Motor neuron (in vitro differentiated cells): ENCODE measurements around the gene ENO3. TPM values are rescaled to one million over a fixed set of nuclear protein-coding genes. Genes with fewer than 3 reads are reported as not detected.
A peak's percentile ranks its signal among the peaks of the same experiment; 100 is the strongest.
"Not testable (repeated sequence)": the region's sequence is repeated elsewhere in the genome, so short reads cannot be mapped to it uniquely, and the experiment has no call there.

ENCODE experiments used
- ATAC-seq, 8 experiments: fragments of 200-7000 bp; cut with Tn5 transposase; replicated peaks in 6 of 8; 2 replicates each; pipeline ENCODE4 v1.8.0; 2021; ENCODE audit warnings: mild to moderate bottlenecking in 8 of 8, moderate library complexity in 8 of 8
- H3K27ac ChIP-seq, 2 donors: fragments of 250-450 bp; sonication (Bioruptor Pico); 2 replicates each; pipeline ENCODE4 v1.9.0; 2021; ENCODE audit warnings: antibody characterized with exemption in 2 of 2, mild to moderate bottlenecking in 2 of 2, moderate library complexity in 1 of 2
- H3K4me1 ChIP-seq, 2 donors: fragments of 250-450 bp; sonication (Bioruptor Pico); replicated peaks in 1 of 2; 2 replicates each; pipeline ENCODE4 v1.6.1; 2021; ENCODE audit warnings: antibody characterized with exemption in 2 of 2, mild to moderate bottlenecking in 2 of 2, moderate library complexity in 1 of 2
- H3K4me3 ChIP-seq, 5 donors: fragments of 250-450 bp; sonication (Bioruptor Pico); 2 replicates each; pipeline ENCODE4 v1.9.0; 2021; ENCODE audit warnings: antibody characterized with exemption in 5 of 5, mild to moderate bottlenecking in 5 of 5, moderate library complexity in 4 of 5
- WGBS, 10 experiments: fragments of 450-650 bp; shearing (Covaris generic); methylation state at CpG; one replicate each; pipeline ENCODE4 v1.0.0; 2022; 5-methylcytosine and 5-hydroxymethylcytosine counted together
- in situ Hi-C, 9 experiments: fragments of 400-800 bp; cut with MboI; loops; one replicate each; pipeline ENCODE4 v1.15.0; 2021; ENCODE audit warnings: low sequenced_read_pairs in 9 of 9, low pct_unique_long_range_greater_than_20kb in 2 of 9; ENCODE audit not compliant: unreplicated experiment in 9 of 9
- total RNA-seq, 8 experiments: library from RNA; unstranded; fragments of 300-600 nt; gene quantifications; 2 replicates each; pipeline versions ENCODE4 v1.2.3 to v1.2.4, GENCODE V29; 2022

ENO3 gene
- total RNA-seq, 8 experiments from 2014 or later = 5.4 to 36.5 (median 14.9) TPM

DNA sequence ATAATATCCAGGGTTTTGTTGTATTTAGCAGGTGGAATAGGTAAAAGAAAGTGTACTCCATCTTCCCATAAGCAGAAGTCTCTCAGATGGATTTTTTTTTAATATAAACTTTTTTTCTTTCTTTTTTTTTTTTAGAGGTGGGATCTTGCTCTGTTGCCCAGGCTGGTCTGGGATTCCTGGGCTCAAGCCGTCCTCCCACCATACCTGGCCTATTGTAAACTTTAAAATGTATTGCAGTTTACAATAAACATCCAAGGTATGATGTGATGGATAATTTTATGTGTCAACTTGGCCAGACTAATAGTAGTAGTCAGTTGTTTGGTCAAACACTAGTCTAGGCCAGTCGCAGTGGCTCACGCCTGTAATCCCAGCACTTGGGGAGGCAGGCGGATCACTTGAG is 29.6 kb upstream of the ENO3 start:
- in situ Hi-C loops = loop anchor here in 2 of 9 experiments (25.0 kb wide), 1 partner anchor 141 kb away; no protein-coding TSS in a partner anchor
- Histone ChIP-seq H3K4me1 (no peaks in the 10 kb centered on the region), H3K27ac (no peak overlapping the region), H3K4me3 (no peak overlapping the region)
- ATAC-seq = no peak
- WGBS, 10 experiments = 77 to 100% (median 85%) methylated on average over 1 to 4 of the region's 4 CpGs; no CpG with 5 or more reads in 3 of the 10 experiments

- in situ Hi-C loops, H3K4me3 ChIP-seq, H3K27ac ChIP-seq, H3K4me1 ChIP-seq: not testable (repeated sequence)
- ATAC-seq = peak in 3 of 8 experiments; percentile 41 to 60 (median 47)
- WGBS, 10 experiments = 54 to 94% (median 78%) methylated on average over 5 to 15 of the region's 24 CpGs; no CpG with 5 or more reads in 3 of the 10 experiments
Measured at GRCh38 chr17:4926577-4927335, 24.2 kb upstream of the ENO3 start.

DNA sequence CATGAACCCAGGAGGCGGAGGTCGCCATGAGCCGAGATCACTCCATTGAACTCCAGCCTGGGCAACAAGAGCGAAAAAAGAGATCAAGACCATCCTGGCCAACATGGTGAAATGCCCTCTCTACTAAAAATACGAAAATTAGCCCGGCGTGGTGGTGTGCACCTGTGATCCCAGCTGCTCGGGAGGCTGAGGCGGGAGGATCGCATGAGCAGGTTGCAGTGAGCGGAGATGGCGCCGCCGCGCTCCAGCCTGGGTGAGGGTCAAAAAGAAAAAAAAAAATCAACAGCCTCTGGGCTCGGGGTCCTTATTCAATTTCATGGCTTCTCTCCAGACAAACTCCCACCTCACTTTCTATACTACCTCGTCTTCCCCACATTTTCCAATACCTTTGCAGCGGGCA is 22.0 kb upstream of the ENO3 start:
- WGBS, 10 experiments = 79 to 100% (median 96%) methylated on average over 2 to 10 of the region's 18 CpGs; no CpG with 5 or more reads in 2 of the 10 experiments
- no peak for ATAC-seq
- Histone ChIP-seq H3K27ac (no peak overlapping the region), H3K4me1 (peaks cover 0 to 3% of the 10 kb centered on the region in 2 donors), H3K4me3 (no peak overlapping the region)
- in situ Hi-C loops = no loop called here

GRCh38 chr17:4931963-4932362 is 19.0 kb upstream of the ENO3 start, which contains the start of gene GP1BA:
GP1BA (plus strand) TSS chr17:4932277; CDS start chr17:4932605, 328 bp downstream.
- Histone ChIP-seq H3K4me1 (peaks cover 0 to 2% of the 10 kb centered on the region in 2 donors), H3K4me3 (no peak within 1 kb of the TSS), H3K27ac (no peak within 1 kb of the TSS)
- no peak for ATAC-seq
- in situ Hi-C loops = no loop called here
- WGBS, 10 experiments = 88 to 100% (median 93%) methylated on average over 1 to 6 of the region's 14 CpGs; no CpG with 5 or more reads in 5 of the 10 experiments

- 80 to 90% (median 83%) methylated on average over 1 to 8 of the region's 12 CpGs; no CpG with 5 or more reads in 5 of the 10 experiments for WGBS, 10 experiments
- in situ Hi-C loops = no loop called here
- Histone ChIP-seq H3K27ac (no peak overlapping the region), H3K4me1 (no peaks in the 10 kb centered on the region), H3K4me3 (no peak overlapping the region)
- ATAC-seq = no peak
Measured at GRCh38 chr17:4932756-4933155, 18.2 kb upstream of the ENO3 start.

DNA sequence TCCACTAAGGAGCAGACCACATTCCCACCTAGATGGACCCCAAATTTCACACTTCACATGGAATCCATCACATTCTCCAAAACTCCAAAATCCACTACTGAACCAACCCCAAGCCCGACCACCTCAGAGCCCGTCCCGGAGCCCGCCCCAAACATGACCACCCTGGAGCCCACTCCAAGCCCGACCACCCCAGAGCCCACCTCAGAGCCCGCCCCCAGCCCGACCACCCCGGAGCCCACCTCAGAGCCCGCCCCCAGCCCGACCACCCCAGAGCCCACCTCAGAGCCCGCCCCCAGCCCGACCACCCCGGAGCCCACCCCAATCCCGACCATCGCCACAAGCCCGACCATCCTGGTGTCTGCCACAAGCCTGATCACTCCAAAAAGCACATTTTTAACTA is 17.3 kb upstream of the ENO3 start:
- H3K4me1 ChIP-seq = peaks cover 3 to 4% of the 10 kb centered on the region in 2 donors
- no peak overlapping the region for H3K4me3 ChIP-seq
- no CpG with 5 or more reads among the region's 16 CpGs for WGBS, 10 experiments
- in situ Hi-C loops = no loop called here
- H3K27ac ChIP-seq = no peak overlapping the region
- ATAC-seq = no peak

DNA sequence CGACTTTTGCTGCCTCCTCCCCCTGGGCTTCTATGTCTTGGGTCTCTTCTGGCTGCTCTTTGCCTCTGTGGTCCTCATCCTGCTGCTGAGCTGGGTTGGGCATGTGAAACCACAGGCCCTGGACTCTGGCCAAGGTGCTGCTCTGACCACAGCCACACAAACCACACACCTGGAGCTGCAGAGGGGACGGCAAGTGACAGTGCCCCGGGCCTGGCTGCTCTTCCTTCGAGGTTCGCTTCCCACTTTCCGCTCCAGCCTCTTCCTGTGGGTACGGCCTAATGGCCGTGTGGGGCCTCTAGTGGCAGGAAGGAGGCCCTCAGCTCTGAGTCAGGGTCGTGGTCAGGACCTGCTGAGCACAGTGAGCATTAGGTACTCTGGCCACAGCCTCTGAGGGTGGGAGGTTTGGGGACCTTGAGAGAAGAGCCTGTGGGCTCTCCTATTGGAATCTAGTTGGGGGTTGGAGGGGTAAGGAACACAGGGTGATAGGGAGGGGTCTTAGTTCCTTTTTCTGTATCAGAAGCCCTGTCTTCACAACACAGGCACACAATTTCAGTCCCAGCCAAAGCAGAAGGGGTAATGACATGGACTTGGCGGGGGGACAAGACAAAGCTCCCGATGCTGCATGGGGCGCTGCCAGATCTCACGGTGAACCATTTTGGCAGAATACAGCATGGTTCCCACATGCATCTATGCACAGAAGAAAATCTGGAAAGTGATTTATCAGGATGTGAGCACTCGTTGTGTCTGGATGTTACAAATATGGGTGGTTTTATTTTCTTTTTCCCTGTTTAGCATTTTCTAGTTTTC is 16.5 kb upstream of the ENO3 start:
- in situ Hi-C loops = no loop called here
- ATAC-seq = peak in 3 of 8 experiments; percentile 48 to 76 (median 52)
- WGBS, 10 experiments = 8 to 100% (median 56%) methylated on average over 1 to 4 of the region's 14 CpGs; no CpG with 5 or more reads in 2 of the 10 experiments
- H3K27ac ChIP-seq = no peak overlapping the region
- H3K4me3 ChIP-seq = no peak overlapping the region
- peaks cover 6 to 8% of the 10 kb centered on the region in 2 donors for H3K4me1 ChIP-seq

- in situ Hi-C loops = no loop called here
- ATAC-seq = no peak
- Histone ChIP-seq H3K4me3 (no peak overlapping the region), H3K4me1 (peaks cover 6 to 8% of the 10 kb centered on the region in 2 donors), H3K27ac (no peak overlapping the region)
Measured at GRCh38 chr17:4935650-4936049, 15.3 kb upstream of the ENO3 start.

DNA sequence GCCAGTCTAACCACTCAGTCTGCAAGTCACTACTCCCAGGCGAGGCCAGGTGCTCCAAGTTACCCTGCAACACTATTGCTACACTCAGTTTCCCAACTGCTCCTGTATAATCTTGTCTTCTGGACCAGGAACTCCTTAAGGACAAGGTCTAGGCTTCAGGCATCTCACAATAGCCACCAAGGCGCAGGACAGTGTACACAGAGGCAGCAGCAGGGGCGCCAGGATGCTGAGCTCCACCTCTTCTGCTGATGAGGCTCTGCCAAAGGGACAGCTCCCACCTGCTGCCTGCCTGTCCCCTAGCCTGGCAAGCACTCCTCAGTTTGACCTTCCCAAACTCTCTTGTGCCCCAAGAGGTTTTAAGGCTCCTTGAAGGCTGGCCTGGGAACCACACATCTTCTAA is 14.5 kb upstream of the ENO3 start:
- Histone ChIP-seq H3K27ac (no peak overlapping the region), H3K4me1 (peaks cover 10 to 13% of the 10 kb centered on the region in 2 donors), H3K4me3 (no peak overlapping the region)
- 20 to 100% (median 100%) methylated on average over 1 to 2 of the region's 3 CpGs; no CpG with 5 or more reads in 5 of the 10 experiments for WGBS, 10 experiments
- in situ Hi-C loops = no loop called here
- ATAC-seq = no peak

- Histone ChIP-seq H3K4me3 (no peak overlapping the region), H3K27ac (no peak overlapping the region), H3K4me1 (peaks cover 14 to 16% of the 10 kb centered on the region in 2 donors)
- no peak for ATAC-seq
- WGBS, 10 experiments = 0 to 100% (median 98%) methylated on average over 1 to 10 of the region's 16 CpGs; no CpG with 5 or more reads in 6 of the 10 experiments
- in situ Hi-C loops = no loop called here
Measured at GRCh38 chr17:4937553-4937952, 13.4 kb upstream of the ENO3 start.

- H3K4me3 ChIP-seq = peak overlapping the region in 1 of 5 donors; percentile 85
- WGBS, 10 experiments = 85 to 100% (median 94%) methylated on average over 1 to 8 of the region's 11 CpGs; no CpG with 5 or more reads in 6 of the 10 experiments
- no peak overlapping the region for H3K27ac ChIP-seq
- in situ Hi-C loops = no loop called here
- H3K4me1 ChIP-seq = peaks cover 14 to 16% of the 10 kb centered on the region in 2 donors
- ATAC-seq = no peak
Measured at GRCh38 chr17:4938069-4938491, 12.8 kb upstream of the ENO3 start.

GRCh38 chr17:4938688-4939545 is 12.0 kb upstream of the ENO3 start:
- peak overlapping the region; percentile 96 to 99 for H3K27ac ChIP-seq
- H3K4me3 ChIP-seq = peak overlapping the region; percentile 53 to 85 (median 61)
- peak in 1 of 8 experiments; percentile 0 for ATAC-seq
- WGBS, 10 experiments = 5 to 80% (median 40%) methylated on average over 1 to 9 of the region's 19 CpGs; no CpG with 5 or more reads in 2 of the 10 experiments
- in situ Hi-C loops = no loop called here
- peaks cover 14 to 16% of the 10 kb centered on the region in 2 donors for H3K4me1 ChIP-seq
